Panc1 (cell line): ENCODE measurements around the gene KIF1A. TPM values are rescaled to one million over a fixed set of nuclear protein-coding genes. Genes with fewer than 3 reads are reported as not detected.

ENCODE experiments used
- ATAC-seq: fragments of 200-7000 bp; cut with Tn5 transposase; 2 replicates; pipeline ENCODE4 v1.9.1; 2020; ENCODE audit warnings: mild to moderate bottlenecking, moderate library complexity
- BruUV-seq: library from RNA; stranded (reverse); fragments of 400-500 nt; replicated peaks from 2 replicates; lab custom pipeline; 2021; lab: Mats Ljungman, UMichigan
- CTCF ChIA-PET: fragments of 300-600 bp; sonication (Branson Sonifier 250); formaldehyde crosslinking; loops from one replicate; lab custom pipeline; 2022; ENCODE audit warnings: antibody characterized with exemption; lab: Charles Lee
- POLR2A ChIA-PET: fragments of 300-600 bp; sonication (Branson Sonifier 250); formaldehyde crosslinking; loops from one replicate; lab custom pipeline; 2022; ENCODE audit warnings: antibody characterized with exemption; lab: Charles Lee
- DNase-seq: peaks from one replicate; pipeline ENCODE4 v3.0.0-alpha.2; 2010; ENCODE audit warnings: low read depth, low spot score
- H3K27ac ChIP-seq: 2 replicates; pipeline ENCODE4 v1.5.1; 2011; ENCODE audit warnings: mild to moderate bottlenecking, low read length, inconsistent platforms
- H3K27me3 ChIP-seq: fragments of 200-500 bp; sonication (Bioruptor generic); 2 replicates; pipeline ENCODE4 v1.6.0; 2014; ENCODE audit warnings: low read length, inconsistent platforms; ENCODE audit not compliant: control insufficient read depth, insufficient read depth
- H3K36me3 ChIP-seq: fragments of 200-500 bp; sonication (Bioruptor generic); 2 replicates; pipeline ENCODE4 v1.5.1; 2014; ENCODE audit warnings: inconsistent platforms, mild to moderate bottlenecking, low read length, moderate library complexity; ENCODE audit not compliant: control insufficient read depth, insufficient read depth
- H3K4me1 ChIP-seq: 2 replicates; pipeline ENCODE4 v1.5.1; 2011; ENCODE audit warnings: inconsistent platforms, mild to moderate bottlenecking, low read length, moderate library complexity; ENCODE audit not compliant: control insufficient read depth, insufficient read depth
- H3K4me3 ChIP-seq, 2 experiments: 2 replicates each; pipeline ENCODE4 v1.5.1; 2011 to 2012; ENCODE audit warnings: low read depth in 2 of 2, low read length in 2 of 2, mild to moderate bottlenecking in 2 of 2, inconsistent platforms in 1 of 2, moderate library complexity in 1 of 2
- H3K9me3 ChIP-seq: fragments of 200-500 bp; sonication (Bioruptor generic); 2 replicates; pipeline ENCODE4 v1.5.1; 2014; ENCODE audit warnings: low read depth, mild to moderate bottlenecking, inconsistent platforms, low read length, moderate library complexity; ENCODE audit not compliant: control insufficient read depth, insufficient read depth
- CTCF ChIP-seq: fragments of 450-650 bp; IDR thresholded peaks from 2 replicates; pipeline ENCODE4 v1.5.1; 2017; ENCODE audit warnings: mild to moderate bottlenecking
- POLR2AphosphoS5 ChIP-seq: IDR thresholded peaks from 2 replicates; pipeline ENCODE4 v1.6.1; 2012; ENCODE audit warnings: mild to moderate bottlenecking, low read depth, low read length, moderate library complexity
- REST ChIP-seq, 2 experiments: IDR thresholded peaks; 2 replicates each; pipeline ENCODE4 v1.6.1; 2011 to 2012; ENCODE audit warnings: low read depth in 2 of 2, control low read depth in 1 of 2, low read length in 1 of 2, mild to moderate bottlenecking in 1 of 2, moderate library complexity in 1 of 2; ENCODE audit not compliant: insufficient read depth in 1 of 2
- SIN3A ChIP-seq: IDR thresholded peaks from 2 replicates; pipeline ENCODE4 v1.6.1; 2012; ENCODE audit warnings: low read depth, mild to moderate bottlenecking, low read length, moderate library complexity, borderline replicate concordance; ENCODE audit not compliant: insufficient read depth
- TCF7L2 ChIP-seq: IDR thresholded peaks from 2 replicates; pipeline ENCODE4 v1.6.1; 2011; ENCODE audit warnings: mild to moderate bottlenecking, low read depth, low read length, inconsistent platforms
- in situ Hi-C: cut with HindIII; loops from 2 replicates; pipeline ENCODE4 v1.10.0; 2016; ENCODE audit warnings: low sequenced_read_pairs, low pct_unique_long_range_greater_than_20kb
- intact Hi-C: fragments of 100-400 bp; cut with micrococcal nuclease; formaldehyde crosslinking; loops from one replicate; pipeline ENCODE4 v1.10.0; 2022; ENCODE audit not compliant: unreplicated experiment
- total RNA-seq: library from RNA; stranded (reverse); gene quantifications from one replicate; pipeline ENCODE4 v1.2.1, GENCODE V29; 2021; ENCODE audit not compliant: unreplicated experiment

The KIF1A gene
- total RNA-seq, 1 experiment from 2014 or later: 132 TPM

- POLR2A ChIA-PET: no interaction called here
- H3K4me3 ChIP-seq: no peak overlapping the region
- no peaks in the 10 kb centered on the region for H3K27me3 ChIP-seq
- no peak overlapping the region for H3K27ac ChIP-seq
- intact Hi-C loops: no loop called here
- DNase-seq: no peak
- no TSS peak for BruUV-seq
- no peaks in the 10 kb centered on the region for H3K4me1 ChIP-seq
- CTCF ChIA-PET: no interaction called here
- no peak for TF ChIP-seq SIN3A
- no peak for TF ChIP-seq REST (IDR thresholded peaks at IDR 0.05; ENCODE audit: insufficient read depth in 1 of 2, low read depth in 2 of 2, low read length in 1 of 2)
- no peak for TF ChIP-seq CTCF
- TF ChIP-seq POLR2AphosphoS5: no peak
- TF ChIP-seq TCF7L2: no peak
- H3K9me3 ChIP-seq: peaks cover 6% of the 10 kb centered on the region; the same call in 1 of the 2 replicates
- in situ Hi-C loops: no loop called here
- no peaks in the 10 kb centered on the region for H3K36me3 ChIP-seq
- ATAC-seq: no peak
These were observed 35.7 kb upstream of the KIF1A start for GRCh38 chr2:240855670-240856069.

- H3K9me3 ChIP-seq: peaks cover 6% of the 10 kb centered on the region; the same call in 1 of the 2 replicates
- no peaks in the 10 kb centered on the region for H3K27me3 ChIP-seq
- in situ Hi-C loops (no loop called here), intact Hi-C loops (no loop called here)
- no TSS peak for BruUV-seq
- ATAC-seq: no peak
- H3K4me1 ChIP-seq: no peaks in the 10 kb centered on the region
- TF ChIP-seq REST (IDR thresholded peaks at IDR 0.05; ENCODE audit: insufficient read depth in 1 of 2, low read depth in 2 of 2, low read length in 1 of 2): no peak
- TF ChIP-seq SIN3A: no peak
- no peak for TF ChIP-seq CTCF
- TF ChIP-seq TCF7L2: no peak
- no peak for TF ChIP-seq POLR2AphosphoS5
- POLR2A ChIA-PET: no interaction called here
- DNase-seq: no peak
- H3K4me3 ChIP-seq: no peak overlapping the region
- H3K27ac ChIP-seq: no peak overlapping the region
- H3K36me3 ChIP-seq: no peaks in the 10 kb centered on the region
- CTCF ChIA-PET: interaction anchor here (2.2 kb wide), 1 partner anchor 12 kb away, joined by 9 read pairs; no protein-coding TSS in a partner anchor
These were observed 32.8 kb upstream of the KIF1A start for GRCh38 chr2:240852671-240853314.
